Skeletal muscle tissue (tissue), 4 donors: ENCODE measurements around the gene C11orf21. TPM values are rescaled to one million over a fixed set of nuclear protein-coding genes. Genes with fewer than 3 reads are reported as not detected.
A peak's percentile ranks its signal among the peaks of the same experiment; 100 is the strongest.
"Not testable (repeated sequence)": the region's sequence is repeated elsewhere in the genome, so short reads cannot be mapped to it uniquely, and the experiment has no call there.

Experiments
- H3K27ac ChIP-seq: one replicate; pipeline ENCODE4 v1.7.0; 2013; ENCODE audit warnings: mild to moderate bottlenecking, low read depth, low read length, inconsistent platforms
- H3K27me3 ChIP-seq, 3 donors: one replicate each; pipeline ENCODE4 v1.7.0; 2013; ENCODE audit warnings: low read length in 3 of 3; ENCODE audit not compliant: control insufficient read depth in 3 of 3, insufficient read depth in 3 of 3
- H3K36me3 ChIP-seq, 3 donors: one replicate each; pipeline ENCODE4 v1.7.0; 2013; ENCODE audit warnings: low read length in 3 of 3; ENCODE audit not compliant: control insufficient read depth in 3 of 3, insufficient read depth in 3 of 3
- H3K4me1 ChIP-seq, 3 donors: one replicate each; pipeline ENCODE4 v1.7.0; 2013; ENCODE audit warnings: low read length in 3 of 3, mild to moderate bottlenecking in 3 of 3; ENCODE audit not compliant: control insufficient read depth in 3 of 3, insufficient read depth in 3 of 3
- H3K4me3 ChIP-seq, 3 donors: one replicate each; pipeline ENCODE4 v1.7.0; 2013; ENCODE audit warnings: low read length in 3 of 3
- H3K9ac ChIP-seq, 3 donors: one replicate each; pipeline ENCODE4 v1.7.0; 2013; ENCODE audit warnings: low read length in 3 of 3, mild to moderate bottlenecking in 3 of 3, moderate library complexity in 2 of 3, low read depth in 1 of 3
- H3K9me3 ChIP-seq, 3 donors: one replicate each; pipeline ENCODE4 v1.7.0; 2013; ENCODE audit warnings: low read length in 3 of 3; ENCODE audit not compliant: control insufficient read depth in 3 of 3
- total RNA-seq: library from RNA; depleted of rRNA; stranded (reverse); fragments of >200 nt; gene quantifications from one replicate; pipeline ENCODE4 v1.2.3, GENCODE V29; 2014
- donor health status: Osteomylitis.

C11orf21 gene
- total RNA-seq, 1 donor from 2014 or later, result 1.6 TPM

DNA sequence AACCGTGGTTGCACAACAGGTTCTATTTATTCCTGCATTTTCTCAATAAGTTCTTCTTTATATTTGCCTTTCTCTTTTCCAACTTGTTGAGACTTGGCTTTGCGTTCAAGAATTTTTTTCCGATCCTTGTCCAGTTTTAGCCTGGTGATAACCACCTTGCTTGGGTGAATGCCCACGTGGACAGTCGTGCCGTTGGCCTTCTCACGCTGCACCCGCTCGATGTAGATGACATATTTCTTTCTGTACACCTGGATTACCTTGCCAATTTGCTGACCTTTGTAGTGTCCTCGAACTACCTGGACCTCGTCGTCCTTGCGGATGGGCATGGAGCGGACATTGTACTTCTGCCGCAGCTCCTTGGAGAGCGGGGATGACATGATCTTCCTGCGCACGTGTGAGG lies 33.6 kb upstream of the C11orf21 start:
- H3K4me3 ChIP-seq, H3K36me3 ChIP-seq, H3K27me3 ChIP-seq, H3K4me1 ChIP-seq, H3K9ac ChIP-seq, H3K9me3 ChIP-seq, H3K27ac ChIP-seq: not testable (repeated sequence)

- not testable (repeated sequence) for H3K4me1 ChIP-seq, H3K27me3 ChIP-seq, H3K4me3 ChIP-seq, H3K9me3 ChIP-seq, H3K36me3 ChIP-seq, H3K27ac ChIP-seq, H3K9ac ChIP-seq
Observed at GRCh38 chr11:2333486-2334205, 31.9 kb upstream of the C11orf21 start.

GRCh38 chr11:2332569-2332968 lies 30.9 kb upstream of the C11orf21 start:
- H3K36me3 ChIP-seq, H3K9me3 ChIP-seq, H3K4me3 ChIP-seq, H3K4me1 ChIP-seq, H3K27ac ChIP-seq, H3K27me3 ChIP-seq, H3K9ac ChIP-seq: not testable (repeated sequence)

DNA sequence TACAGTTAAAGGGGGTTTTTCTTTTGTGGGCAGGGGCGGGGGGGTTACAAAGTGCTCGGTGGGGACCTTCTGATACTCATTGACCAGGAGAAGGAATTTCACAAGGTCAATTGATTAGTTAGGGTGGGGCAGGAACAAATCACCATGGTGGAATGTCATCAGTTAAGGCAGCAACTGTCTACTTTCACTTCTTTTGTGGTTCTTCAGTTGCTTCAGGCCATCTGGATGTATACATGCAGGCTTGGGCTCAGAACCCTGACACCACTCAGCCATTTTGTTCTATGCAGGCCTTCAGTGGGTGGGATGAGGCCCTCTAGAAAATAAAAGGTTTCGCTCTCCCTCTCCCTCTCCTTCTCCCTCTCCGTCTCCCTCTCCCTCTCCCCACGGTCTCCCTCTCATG lies 29.7 kb upstream of the C11orf21 start:
- no peak overlapping the region for H3K27ac ChIP-seq
- H3K9me3 ChIP-seq, result no peaks in the 10 kb centered on the region
- peaks cover 0 to 1% (median 0%) of the 10 kb centered on the region in 3 donors for H3K27me3 ChIP-seq
- H3K4me1 ChIP-seq, result no peaks in the 10 kb centered on the region
- no peak overlapping the region for H3K4me3 ChIP-seq
- H3K9ac ChIP-seq, result no peak overlapping the region
- H3K36me3 ChIP-seq, result no peaks in the 10 kb centered on the region

DNA sequence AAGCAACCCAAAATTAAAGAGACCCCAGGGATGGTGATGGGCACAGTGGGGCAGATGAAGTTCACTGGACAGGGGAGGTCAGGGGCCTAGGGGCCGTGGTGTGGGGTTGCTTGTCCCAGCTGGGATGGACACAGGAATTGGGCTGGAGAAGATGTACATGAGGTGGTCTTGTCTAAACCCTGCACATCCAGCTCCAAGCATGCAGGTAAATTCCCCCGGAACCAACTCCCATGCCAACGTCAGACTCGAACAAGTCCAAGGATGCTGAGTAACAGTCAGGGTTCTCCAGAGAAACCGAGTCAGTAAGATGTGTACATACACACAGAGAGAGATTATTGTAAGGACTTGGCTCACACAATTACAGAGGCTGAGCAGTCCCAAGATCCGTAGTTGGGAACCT lies 29.0 kb upstream of the C11orf21 start:
- no peak overlapping the region for H3K4me3 ChIP-seq
- H3K27me3 ChIP-seq, result no peaks in the 10 kb centered on the region
- no peak overlapping the region for H3K9ac ChIP-seq
- no peaks in the 10 kb centered on the region for H3K36me3 ChIP-seq
- H3K27ac ChIP-seq, result no peak overlapping the region
- peaks cover 0 to 6% (median under 1%) of the 10 kb centered on the region in 3 donors for H3K4me1 ChIP-seq
- H3K9me3 ChIP-seq, result no peaks in the 10 kb centered on the region

DNA sequence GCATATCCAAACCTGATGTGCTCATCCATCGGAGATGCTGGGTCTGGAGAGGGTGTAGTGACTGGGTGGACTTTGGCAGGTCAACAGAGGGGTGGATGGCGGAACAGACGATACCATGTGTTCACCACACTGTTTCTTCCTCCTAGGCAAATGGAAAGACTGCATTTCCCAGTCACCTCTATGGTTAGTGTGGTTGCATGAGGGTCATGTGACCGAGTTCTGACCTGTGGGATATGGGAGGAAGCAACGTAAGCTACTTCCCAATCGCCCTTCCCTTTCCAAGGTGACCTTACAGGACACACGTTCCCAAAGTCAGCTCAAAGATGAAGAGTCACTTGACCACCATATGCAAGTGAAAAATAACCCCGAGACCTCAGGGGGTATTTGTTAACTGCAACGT lies 27.8 kb upstream of the C11orf21 start:
- H3K4me3 ChIP-seq, result no peak overlapping the region
- no peak overlapping the region for H3K27ac ChIP-seq
- H3K36me3 ChIP-seq, result no peaks in the 10 kb centered on the region
- H3K4me1 ChIP-seq, result peaks cover 0 to 13% (median 7%) of the 10 kb centered on the region in 3 donors
- H3K27me3 ChIP-seq, result no peaks in the 10 kb centered on the region
- no peak overlapping the region for H3K9ac ChIP-seq
- no peaks in the 10 kb centered on the region for H3K9me3 ChIP-seq

GRCh38 chr11:2328656-2329354 lies 27.1 kb upstream of the C11orf21 start:
- Histone ChIP-seq H3K9ac (no peak overlapping the region), H3K27me3 (no peaks in the 10 kb centered on the region), H3K27ac (no peak overlapping the region), H3K9me3 (no peaks in the 10 kb centered on the region), H3K4me1 (peaks cover 0 to 13% (median 7%) of the 10 kb centered on the region in 3 donors), H3K36me3 (no peaks in the 10 kb centered on the region), H3K4me3 (no peak overlapping the region)

DNA sequence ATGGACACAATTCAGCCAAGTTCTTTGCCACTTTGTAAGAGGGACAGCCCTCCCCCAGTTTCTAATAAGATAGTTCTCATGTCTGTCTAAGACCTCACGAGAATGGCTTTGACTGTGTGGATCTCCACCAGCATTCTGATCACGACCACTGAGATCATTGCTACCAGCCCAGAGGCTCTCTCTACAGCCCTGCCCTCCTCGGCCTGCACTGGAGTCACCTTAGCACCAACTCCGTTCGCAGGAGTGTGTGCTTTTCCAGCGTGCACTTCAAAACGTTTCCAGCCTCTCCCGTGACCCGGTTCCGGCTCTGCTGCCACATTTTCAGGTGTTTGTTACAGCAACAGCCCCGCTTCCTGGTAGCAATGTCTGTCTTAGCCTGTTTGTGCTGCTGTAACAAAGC lies 26.3 kb upstream of the C11orf21 start:
- Histone ChIP-seq H3K9ac (no peak overlapping the region), H3K27ac (no peak overlapping the region), H3K4me1 (peaks cover 0 to 13% (median 7%) of the 10 kb centered on the region in 3 donors), H3K4me3 (no peak overlapping the region), H3K9me3 (no peaks in the 10 kb centered on the region), H3K27me3 (no peaks in the 10 kb centered on the region), H3K36me3 (no peaks in the 10 kb centered on the region)

DNA sequence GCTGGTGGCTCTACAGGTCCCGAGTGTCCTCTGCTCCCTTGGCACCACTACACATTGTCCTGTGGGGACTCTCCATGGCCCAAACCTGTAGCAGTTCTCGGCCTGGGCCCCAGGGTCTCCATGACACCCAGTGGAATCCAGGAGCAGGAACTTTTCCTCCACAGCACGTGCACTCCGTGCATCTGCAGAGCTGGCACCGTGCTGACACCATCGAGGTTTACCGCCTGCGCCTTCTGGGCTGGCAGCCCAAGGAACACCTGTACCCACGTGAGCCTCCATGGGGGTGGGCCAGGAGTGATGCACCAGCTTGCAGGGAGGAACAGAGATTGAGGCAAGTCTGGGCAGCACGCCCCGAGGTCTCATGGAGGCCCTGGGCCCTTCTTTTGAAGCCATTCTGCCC lies 25.3 kb upstream of the C11orf21 start:
- H3K4me1 ChIP-seq, result peaks cover 0 to 13% (median 7%) of the 10 kb centered on the region in 3 donors
- H3K36me3 ChIP-seq, result no peaks in the 10 kb centered on the region
- no peak overlapping the region for H3K9ac ChIP-seq
- no peaks in the 10 kb centered on the region for H3K9me3 ChIP-seq
- no peak overlapping the region for H3K27ac ChIP-seq
- no peaks in the 10 kb centered on the region for H3K27me3 ChIP-seq
- no peak overlapping the region for H3K4me3 ChIP-seq

- Histone ChIP-seq H3K9ac (peak overlapping the region in 1 of 3 donors; percentile 5), H3K27me3 (no peaks in the 10 kb centered on the region), H3K27ac (peak overlapping the region; percentile 3), H3K4me1 (peaks cover 0 to 13% (median 7%) of the 10 kb centered on the region in 3 donors), H3K4me3 (no peak overlapping the region), H3K36me3 (no peaks in the 10 kb centered on the region), H3K9me3 (no peaks in the 10 kb centered on the region)
Observed at GRCh38 chr11:2325719-2326118, 24.0 kb upstream of the C11orf21 start.
